Adipocyte (in vitro differentiated cells): ENCODE data around the gene SAMSN1.
A peak's percentile ranks its signal among the peaks of the same experiment; 100 is the strongest.

Experiments
- DNase-seq: peaks from one replicate; pipeline ENCODE4 v3.0.0-alpha.2; 2015; ENCODE audit warnings: low read depth
- H3K27me3 ChIP-seq: replicated peaks from 2 replicates; pipeline ENCODE4 v1.7.0; 2013; ENCODE audit warnings: mild to moderate bottlenecking, low read length, moderate library complexity; ENCODE audit not compliant: control insufficient read depth, insufficient read depth
- H3K36me3 ChIP-seq: 2 replicates; pipeline ENCODE4 v1.7.0; 2013; ENCODE audit warnings: low read length, mild to moderate bottlenecking, moderate library complexity; ENCODE audit not compliant: control insufficient read depth, insufficient read depth, severe bottlenecking
- H3K4me1 ChIP-seq: 2 replicates; pipeline ENCODE4 v1.7.0; 2013; ENCODE audit warnings: mild to moderate bottlenecking, low read length, moderate library complexity; ENCODE audit not compliant: control insufficient read depth, insufficient read depth
- H3K4me3 ChIP-seq: 2 replicates; pipeline ENCODE4 v1.7.0; 2013; ENCODE audit warnings: mild to moderate bottlenecking, low read length, moderate library complexity
- H3K9ac ChIP-seq: 2 replicates; pipeline ENCODE4 v1.7.0; 2013; ENCODE audit warnings: mild to moderate bottlenecking, low read length, moderate library complexity
- H3K9me3 ChIP-seq: 2 replicates; pipeline ENCODE4 v1.7.0; 2013; ENCODE audit warnings: mild to moderate bottlenecking, low read length, moderate library complexity; ENCODE audit not compliant: control insufficient read depth

The SAMSN1 gene

DNA sequence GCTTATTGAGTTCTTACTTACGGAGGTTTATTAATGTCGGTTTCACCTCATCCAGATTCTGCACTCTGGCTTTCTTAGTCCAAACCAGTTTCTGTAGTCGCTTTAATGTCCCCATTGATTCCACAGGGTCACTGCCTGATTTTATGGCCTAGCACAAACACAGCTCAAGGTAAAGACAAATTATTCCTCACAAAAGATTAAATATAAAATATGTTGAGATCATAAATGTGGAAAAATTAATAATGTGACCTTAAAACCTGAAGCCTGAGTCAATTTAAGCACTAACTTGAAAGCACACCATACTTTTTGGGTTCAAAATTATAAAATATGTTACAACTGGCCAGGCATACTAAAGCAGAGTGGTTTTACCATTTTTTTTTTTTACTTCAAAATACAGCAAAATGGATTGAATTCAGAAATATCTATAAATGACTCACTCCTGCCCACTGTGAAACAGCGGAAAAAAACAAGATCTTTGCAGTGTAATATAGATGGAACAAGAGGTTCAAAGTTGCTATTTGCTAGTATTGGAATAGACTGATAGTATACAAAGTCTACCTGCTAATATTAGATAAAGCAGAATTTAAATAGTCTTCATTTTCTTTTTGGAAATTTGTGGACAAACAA lies 37.6 kb upstream of the SAMSN1 start:
- Histone ChIP-seq H3K4me1 (no peaks in the 10 kb centered on the region), H3K9ac (no peak overlapping the region), H3K36me3 (no peaks in the 10 kb centered on the region), H3K4me3 (no peak overlapping the region), H3K9me3 (no peaks in the 10 kb centered on the region), H3K27me3 (no peaks in the 10 kb centered on the region)
- no peak for DNase-seq

DNA sequence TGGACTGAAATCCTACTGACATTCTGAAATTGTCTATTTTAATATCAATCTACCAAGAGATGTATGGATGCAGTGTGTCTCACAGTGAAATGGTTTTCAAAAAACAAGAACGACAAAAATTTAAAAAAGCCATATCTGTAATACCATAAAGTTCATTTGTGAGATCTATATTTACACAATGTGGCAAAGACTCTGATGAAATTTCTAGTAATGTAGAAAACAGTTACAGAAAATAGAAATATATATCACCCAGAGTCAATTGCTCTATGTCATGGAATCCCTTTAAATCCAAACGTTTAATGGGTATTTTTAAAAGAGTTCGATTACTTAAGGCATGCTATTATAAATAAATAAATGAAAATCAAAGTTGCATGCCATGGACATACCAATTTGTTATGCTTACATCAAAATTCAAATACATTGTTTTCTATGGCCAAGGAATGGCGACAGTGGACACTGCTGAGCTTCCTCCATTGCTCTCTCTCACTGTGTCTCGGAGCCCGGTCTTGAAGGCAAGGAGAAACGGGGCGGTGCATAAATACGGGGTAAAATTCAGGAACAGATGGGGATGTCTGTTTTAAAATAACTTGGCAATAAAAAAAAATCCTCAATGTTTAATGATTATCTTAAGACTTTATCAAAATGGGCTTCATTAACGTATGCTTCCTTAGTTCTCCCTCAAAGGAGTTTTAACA lies 37.0 kb upstream of the SAMSN1 start:
- Histone ChIP-seq H3K9me3 (no peaks in the 10 kb centered on the region), H3K4me1 (no peaks in the 10 kb centered on the region), H3K36me3 (no peaks in the 10 kb centered on the region), H3K9ac (no peak overlapping the region), H3K4me3 (no peak overlapping the region), H3K27me3 (no peaks in the 10 kb centered on the region)
- DNase-seq, result no peak

GRCh38 chr21:14581902-14582457 lies 35.9 kb upstream of the SAMSN1 start:
- no peak overlapping the region for H3K9ac ChIP-seq
- no peak for DNase-seq
- H3K9me3 ChIP-seq, result no peaks in the 10 kb centered on the region
- no peaks in the 10 kb centered on the region for H3K27me3 ChIP-seq
- no peaks in the 10 kb centered on the region for H3K4me1 ChIP-seq
- no peaks in the 10 kb centered on the region for H3K36me3 ChIP-seq
- no peak overlapping the region for H3K4me3 ChIP-seq

DNA sequence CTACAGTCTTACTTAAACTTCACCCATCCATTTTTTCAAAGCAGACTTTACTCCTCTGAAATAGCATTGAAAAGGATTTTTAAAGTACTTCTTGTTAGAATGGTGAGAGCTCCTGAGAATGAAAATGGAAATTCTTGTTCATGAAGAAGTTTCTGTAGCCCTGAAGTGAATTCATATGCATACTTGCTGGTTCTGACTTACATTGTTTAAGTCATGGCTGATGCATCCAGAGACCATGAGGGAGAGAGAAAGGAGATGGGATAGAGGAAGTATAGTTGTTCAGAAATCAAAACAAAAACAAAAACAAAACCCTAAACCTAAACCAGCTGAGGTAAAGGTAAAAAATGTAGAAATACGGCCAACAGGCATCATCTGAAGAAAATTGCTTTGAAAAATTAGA lies 27.1 kb upstream of the SAMSN1 start:
- Histone ChIP-seq H3K27me3 (no peaks in the 10 kb centered on the region), H3K9me3 (no peaks in the 10 kb centered on the region), H3K4me3 (no peak overlapping the region), H3K36me3 (no peaks in the 10 kb centered on the region), H3K4me1 (peaks cover 9% of the 10 kb centered on the region), H3K9ac (no peak overlapping the region)
- DNase-seq, result no peak

- H3K4me3 ChIP-seq, result no peak overlapping the region
- H3K27me3 ChIP-seq, result no peaks in the 10 kb centered on the region
- peaks cover 17% of the 10 kb centered on the region for H3K4me1 ChIP-seq
- DNase-seq, result no peak
- H3K9ac ChIP-seq, result no peak overlapping the region
- no peaks in the 10 kb centered on the region for H3K9me3 ChIP-seq
- H3K36me3 ChIP-seq, result no peaks in the 10 kb centered on the region
These were observed 26.2 kb upstream of the SAMSN1 start for GRCh38 chr21:14572204-14572780.

- Histone ChIP-seq H3K36me3 (no peaks in the 10 kb centered on the region), H3K9me3 (no peaks in the 10 kb centered on the region)
- no peak for DNase-seq
These were observed 23.8 kb upstream of the SAMSN1 start for GRCh38 chr21:14569868-14570267.

GRCh38 chr21:14569026-14569621 lies 23.0 kb upstream of the SAMSN1 start:
- Histone ChIP-seq H3K9ac (no peak overlapping the region), H3K4me3 (no peak overlapping the region), H3K36me3 (no peaks in the 10 kb centered on the region), H3K4me1 (peaks cover 17% of the 10 kb centered on the region), H3K9me3 (no peaks in the 10 kb centered on the region), H3K27me3 (no peaks in the 10 kb centered on the region)
- no peak for DNase-seq

More at GRCh38 chr21:14569868-14570267, 23.8 kb upstream of the SAMSN1 start:
- Histone ChIP-seq H3K4me1 (peaks cover 17% of the 10 kb centered on the region), H3K27me3 (no peaks in the 10 kb centered on the region), H3K4me3 (no peak overlapping the region), H3K9ac (no peak overlapping the region)

- H3K4me3 ChIP-seq, result peak overlapping the region; percentile 44
- DNase-seq, result peak; percentile 6
- peaks cover 17% of the 10 kb centered on the region for H3K4me1 ChIP-seq
- H3K9me3 ChIP-seq, result no peaks in the 10 kb centered on the region
- H3K36me3 ChIP-seq, result no peaks in the 10 kb centered on the region
- H3K9ac ChIP-seq, result peak overlapping the region; percentile 64
- H3K27me3 ChIP-seq, result no peaks in the 10 kb centered on the region
These were observed 21.5 kb upstream of the SAMSN1 start for GRCh38 chr21:14567331-14568279.

GRCh38 chr21:14566894-14567293 lies 20.8 kb upstream of the SAMSN1 start:
- Histone ChIP-seq H3K9me3 (no peaks in the 10 kb centered on the region), H3K27me3 (no peaks in the 10 kb centered on the region), H3K4me3 (no peak overlapping the region), H3K9ac (no peak overlapping the region), H3K4me1 (peaks cover 17% of the 10 kb centered on the region), H3K36me3 (no peaks in the 10 kb centered on the region)
- DNase-seq, result no peak

DNA sequence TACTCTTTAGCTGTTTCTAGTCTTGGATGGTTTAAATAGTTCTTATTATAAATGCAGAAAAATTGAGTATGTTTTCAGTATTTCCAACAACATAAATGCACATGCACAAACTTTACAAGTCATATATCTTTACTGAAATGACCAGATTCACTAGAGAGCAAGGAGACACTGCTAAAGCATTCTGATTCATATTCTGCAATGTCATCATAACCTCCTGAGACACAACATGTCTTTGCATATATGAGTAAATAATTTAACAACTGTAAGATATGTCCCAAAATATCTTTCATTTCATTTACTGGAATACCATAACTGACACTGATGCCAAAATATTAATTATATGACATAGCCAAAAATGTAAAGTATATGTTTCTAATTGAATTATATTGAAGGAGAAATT lies 16.8 kb upstream of the SAMSN1 start:
- Histone ChIP-seq H3K9ac (no peak overlapping the region), H3K4me1 (peaks cover 6% of the 10 kb centered on the region), H3K4me3 (no peak overlapping the region), H3K36me3 (no peaks in the 10 kb centered on the region), H3K27me3 (no peaks in the 10 kb centered on the region), H3K9me3 (peaks cover 9% of the 10 kb centered on the region)
- no peak for DNase-seq
